ENCODE results near the gene ANK3.

DNA sequence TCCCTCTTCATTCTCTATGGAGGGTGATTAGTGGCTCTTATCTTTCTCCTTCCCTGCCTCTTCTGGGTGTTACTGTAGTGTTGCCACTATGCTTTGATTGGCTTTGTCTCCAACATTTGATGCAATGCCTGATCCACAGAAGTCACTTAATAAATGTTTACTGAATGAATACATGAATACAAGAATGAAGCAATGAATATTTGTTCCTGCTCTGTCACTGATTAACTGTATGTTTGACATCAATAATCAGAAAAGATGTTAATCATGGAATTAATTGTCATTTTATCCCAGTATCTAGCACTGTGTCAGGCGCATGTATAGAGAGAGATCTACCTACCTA lies 4.3 kb downstream of the ANK3 start:
- TF ChIP-seq CTCF (IDR thresholded peaks at IDR 0.05) (no peak), POLR2A (IDR thresholded peaks at IDR 0.05) (no peak)

All from uterus (tissue), 2 donors.